ENCODE data around the gene BCDIN3D.

- TF ChIP-seq POLR2A (IDR thresholded peaks at IDR 0.05) (no peak), CTCF (IDR thresholded peaks at IDR 0.05) (no peak)
Measured at GRCh38 chr12:49854976-49855375, 12.1 kb upstream of the BCDIN3D start.
